Keratinocyte (primary cell): ENCODE measurements around the gene RNF150. TPM values are rescaled to one million over a fixed set of nuclear protein-coding genes. Genes with fewer than 3 reads are reported as not detected.

Experiments
- DNase-seq: peaks from one replicate; pipeline ENCODE4 v3.0.0-alpha.2; 2011; ENCODE audit warnings: low read depth, missing footprints, low spot score
- FAIRE-seq: peaks from 2 replicates; lab custom pipeline; 2011; peaks lifted over from hg19 to GRCh38; lab: Jason Lieb, UNC
- H2AFZ ChIP-seq: 2 replicates; pipeline ENCODE4 v1.6.0; 2012; ENCODE audit warnings: low read length, control low read depth, inconsistent platforms; ENCODE audit not compliant: control insufficient read depth
- H3K27ac ChIP-seq: 2 replicates; pipeline ENCODE4 v1.5.1; 2011; ENCODE audit warnings: low read length; ENCODE audit not compliant: control insufficient read depth, insufficient read depth
- H3K27me3 ChIP-seq: 3 replicates; pipeline ENCODE4 v1.6.0; 2011; ENCODE audit warnings: low read length; ENCODE audit not compliant: control insufficient read depth, insufficient read depth; ENCODE audit errors: extremely low read depth
- H3K36me3 ChIP-seq, 2 experiments: 2 replicates in 1 of 2; 3 replicates in 1 of 2; pipeline ENCODE4 v1.5.1; 2011; ENCODE audit warnings: low read length in 2 of 2, mild to moderate bottlenecking in 1 of 2; ENCODE audit not compliant: control insufficient read depth in 2 of 2, insufficient read depth in 2 of 2; ENCODE audit errors: extremely low read depth in 1 of 2
- H3K4me1 ChIP-seq: 3 replicates; pipeline ENCODE4 v1.5.1; 2011; ENCODE audit warnings: low read length; ENCODE audit not compliant: control insufficient read depth, insufficient read depth; ENCODE audit errors: extremely low read depth
- H3K4me2 ChIP-seq: 3 replicates; pipeline ENCODE4 v1.6.0; 2011; ENCODE audit warnings: low read depth, low read length; ENCODE audit not compliant: control insufficient read depth, insufficient read depth; ENCODE audit errors: extremely low read depth
- H3K4me3 ChIP-seq, 3 experiments: fragments of 200-600 bp in 1 of 3; sonication (generic) in 1 of 3; 2 replicates in 2 of 3; 3 replicates in 1 of 3; pipeline ENCODE4 v1.5.1; 2011 to 2016; ENCODE audit warnings: low read length in 3 of 3, mild to moderate bottlenecking in 3 of 3, control low read depth in 2 of 3, inconsistent platforms in 1 of 3, low read depth in 1 of 3, mixed read lengths in 1 of 3, mixed run types in 1 of 3, moderate library complexity in 1 of 3; ENCODE audit not compliant: control insufficient read depth in 2 of 3, insufficient read depth in 2 of 3; ENCODE audit errors: extremely low read depth in 1 of 3
- H3K79me2 ChIP-seq: 2 replicates; pipeline ENCODE4 v1.6.0; 2012; ENCODE audit warnings: low read length; ENCODE audit not compliant: control insufficient read depth, insufficient read depth
- H3K9ac ChIP-seq: 3 replicates; pipeline ENCODE4 v1.6.0; 2011; ENCODE audit warnings: low read length; ENCODE audit not compliant: control insufficient read depth, insufficient read depth; ENCODE audit errors: extremely low read depth
- H3K9me1 ChIP-seq: 3 replicates; pipeline ENCODE4 v1.6.0; 2011; ENCODE audit warnings: low read length; ENCODE audit not compliant: control insufficient read depth, insufficient read depth; ENCODE audit errors: extremely low read depth
- H3K9me3 ChIP-seq: 2 replicates; pipeline ENCODE4 v1.5.1; 2012; ENCODE audit warnings: low read depth, low read length; ENCODE audit not compliant: control insufficient read depth
- H4K20me1 ChIP-seq: 3 replicates; pipeline ENCODE4 v1.6.0; 2011; ENCODE audit warnings: low read length; ENCODE audit not compliant: control insufficient read depth, insufficient read depth; ENCODE audit errors: extremely low read depth
- CTCF ChIP-seq, 3 experiments: IDR thresholded peaks in 1 of 3; conservative IDR thresholded peaks in 1 of 3; optimal IDR thresholded peaks in 1 of 3; 2 replicates in 2 of 3; 3 replicates in 1 of 3; pipeline versions ENCODE3 to v1.5.1; 2011; ENCODE audit warnings: low read length in 3 of 3, mild to moderate bottlenecking in 3 of 3, moderate library complexity in 2 of 3, control low read depth in 1 of 3, inconsistent platforms in 1 of 3; ENCODE audit not compliant: insufficient read depth in 2 of 3; ENCODE audit errors: extremely low read depth in 1 of 3
- EZH2 ChIP-seq: IDR thresholded peaks from one replicate; pipeline ENCODE4 v1.6.1; 2012; ENCODE audit warnings: inconsistent platforms, mild to moderate bottlenecking, low read length, moderate library complexity
- dilution Hi-C: fragments of 300-500 bp; cut with MboI; formaldehyde crosslinking; loops from one replicate; pipeline ENCODE4 v1.7.0; 2020; ENCODE audit warnings: low sequenced_read_pairs; ENCODE audit not compliant: extremely low pct_ligation_motif_present
- polyA plus RNA-seq, 5 experiments: library from polyadenylated mRNA; depleted of rRNA in 3 of 5; stranded (reverse) in 3 of 5; stranded (forward) in 1 of 5; unstranded in 1 of 5; fragments of >200 nt; gene quantifications; 1 replicate in 1 of 5; 2 replicates in 3 of 5; 3 replicates in 1 of 5; pipeline versions ENCODE4 v1.2.1 to v1.2.3, GENCODE V29; 2011 to 2012; ENCODE audit warnings: missing spikeins in 2 of 5, low read depth in 1 of 5, low replicate concordance in 1 of 5

The RNF150 gene
- polyA plus RNA-seq, 1 donor (not counting 4 experiments of a cell fraction or from before 2014, with no cell fraction given), result 0.18 TPM

GRCh38 chr4:140818433-140818832 lies 314.8 kb downstream of the RNF150 start:
- FAIRE-seq (no peak), DNase-seq (no peak)
- H3K9me1 ChIP-seq, result no peaks in the 10 kb centered on the region
- no peaks in the 10 kb centered on the region for H3K79me2 ChIP-seq
- no peaks in the 10 kb centered on the region for H3K4me1 ChIP-seq
- dilution Hi-C loops, result no loop called here
- H3K9ac ChIP-seq, result no peak overlapping the region
- no peak overlapping the region for H3K4me3 ChIP-seq
- no peak overlapping the region for H3K4me2 ChIP-seq
- H4K20me1 ChIP-seq, result no peaks in the 10 kb centered on the region
- TF ChIP-seq EZH2, result no peak
- no peak for TF ChIP-seq CTCF (optimal IDR thresholded peaks at IDR 0.05 in 1 of 3, IDR thresholded peaks at IDR 0.05 in 1 of 3, conservative IDR thresholded peaks at IDR 0.05 in 1 of 3; ENCODE audit: extremely low read depth in 1 of 3, insufficient read depth in 2 of 3, low read length in 3 of 3)
- H3K27ac ChIP-seq, result no peak overlapping the region
- H3K27me3 ChIP-seq, result no peaks in the 10 kb centered on the region
- H2AFZ ChIP-seq, result no peak overlapping the region
- H3K36me3 ChIP-seq, result no peaks in the 10 kb centered on the region
- no peaks in the 10 kb centered on the region for H3K9me3 ChIP-seq

DNA sequence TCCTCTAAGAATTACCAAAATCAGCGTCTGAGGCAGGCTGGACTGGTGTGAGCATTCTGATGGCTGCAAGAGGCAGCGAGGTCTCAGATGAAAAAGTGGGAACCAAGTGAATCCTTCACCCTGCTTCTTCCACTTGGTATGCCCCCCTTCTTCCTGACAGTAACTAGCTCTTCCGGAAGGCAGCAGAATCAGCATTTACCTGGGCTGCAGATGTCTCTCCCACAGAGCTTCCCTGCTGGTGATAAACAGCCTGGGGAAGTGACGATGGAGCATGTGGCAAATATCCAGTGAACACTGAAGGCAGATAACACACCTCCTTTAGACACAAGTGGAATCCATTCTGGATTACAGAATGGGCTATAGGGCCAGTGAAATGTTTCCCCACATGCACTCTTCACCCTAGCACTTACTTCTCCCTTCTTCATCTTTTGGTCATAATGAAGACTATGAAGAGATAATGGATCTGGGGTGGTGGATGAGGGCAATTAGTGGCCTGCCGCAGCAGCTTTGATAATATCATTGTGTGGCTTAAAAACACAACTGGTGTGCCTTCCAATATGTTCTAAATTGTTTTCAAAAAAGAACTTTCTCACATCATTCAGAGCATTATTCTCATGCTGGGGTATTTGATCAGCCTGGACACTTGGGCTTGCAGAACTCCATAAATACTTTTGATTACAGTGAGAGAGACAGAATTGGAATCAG lies 316.3 kb downstream of the RNF150 start:
- H3K9me3 ChIP-seq, result no peaks in the 10 kb centered on the region
- TF ChIP-seq CTCF (optimal IDR thresholded peaks at IDR 0.05 in 1 of 3, IDR thresholded peaks at IDR 0.05 in 1 of 3, conservative IDR thresholded peaks at IDR 0.05 in 1 of 3; ENCODE audit: extremely low read depth in 1 of 3, insufficient read depth in 2 of 3, low read length in 3 of 3), result no peak
- TF ChIP-seq EZH2, result no peak
- FAIRE-seq (no peak), DNase-seq (no peak)
- no peak overlapping the region for H3K9ac ChIP-seq
- no peaks in the 10 kb centered on the region for H4K20me1 ChIP-seq
- H2AFZ ChIP-seq, result no peak overlapping the region
- H3K9me1 ChIP-seq, result no peaks in the 10 kb centered on the region
- dilution Hi-C loops, result no loop called here
- no peaks in the 10 kb centered on the region for H3K79me2 ChIP-seq
- no peak overlapping the region for H3K4me2 ChIP-seq
- H3K4me1 ChIP-seq, result no peaks in the 10 kb centered on the region
- H3K27ac ChIP-seq, result no peak overlapping the region
- no peaks in the 10 kb centered on the region for H3K36me3 ChIP-seq
- no peak overlapping the region for H3K4me3 ChIP-seq
- peaks cover 2% of the 10 kb centered on the region for H3K27me3 ChIP-seq
